ENCODE measurements around the gene C3orf80. TPM values are rescaled to one million over a fixed set of nuclear protein-coding genes. Genes with fewer than 3 reads are reported as not detected.

The C3orf80 gene
- total RNA-seq (2013; cell fraction: nucleolus; rRNA removed): not detected in 2 replicates
- total RNA-seq (2014; rRNA removed) (not detected in 2 replicates), total RNA-seq (2014; rRNA removed; fragmentation: Illumina TruSeq; extraction: Trizol) (not detected in 2 replicates), total RNA-seq (2021) (0.08 TPM in 1 of 2 replicates, not detected in the other), polyA plus RNA-seq (2011; rRNA removed) (not detected in 2 replicates), polyA plus RNA-seq (2014; fragmentation: Illumina TruSeq; extraction: Trizol) (not detected in 2 replicates), polyA plus RNA-seq (2014; fragmentation: Nextera tagmentation; extraction: Ambion mirVana) (under 1 TPM in 1 of 2 experiments, not detected in 1; 0.02 TPM), polyA plus RNA-seq (2014; rRNA removed) (0.04 TPM in 1 of 2 replicates, not detected in the other), polyA plus RNA-seq (2016; fragmentation: Nextera tagmentation; extraction: Ambion mirVana) (not detected), polyA minus RNA-seq (2011; rRNA and poly(A)+ RNA removed) (not detected in 2 replicates), Bru-seq, nascent RNA (not detected), BruChase-seq, experiment 1, labeled RNA remaining after a 6-hour chase (not detected), BruChase-seq, experiment 2, labeled RNA remaining after a 2-hour chase (percentile 17 among the genes with signal in this experiment)
- polyA plus RNA-seq (2011; ENCODE audit: low read depth): not detected
- not detected in 2 replicates for polyA plus RNA-seq (2011; cell fraction: cytosol; rRNA removed)
- not detected in 2 replicates for polyA plus RNA-seq (2011; cell fraction: nucleus; rRNA removed)
- not detected in 2 replicates for polyA plus RNA-seq (2012)
- not detected in 2 replicates for polyA minus RNA-seq (2011; cell fraction: cytosol; rRNA and poly(A)+ RNA removed)
- polyA minus RNA-seq (2011; cell fraction: nucleus; rRNA and poly(A)+ RNA removed): not detected in 2 replicates
- long read RNA-seq, experiment 1: 0 reads
- long read RNA-seq, experiment 2: 0 reads

DNA sequence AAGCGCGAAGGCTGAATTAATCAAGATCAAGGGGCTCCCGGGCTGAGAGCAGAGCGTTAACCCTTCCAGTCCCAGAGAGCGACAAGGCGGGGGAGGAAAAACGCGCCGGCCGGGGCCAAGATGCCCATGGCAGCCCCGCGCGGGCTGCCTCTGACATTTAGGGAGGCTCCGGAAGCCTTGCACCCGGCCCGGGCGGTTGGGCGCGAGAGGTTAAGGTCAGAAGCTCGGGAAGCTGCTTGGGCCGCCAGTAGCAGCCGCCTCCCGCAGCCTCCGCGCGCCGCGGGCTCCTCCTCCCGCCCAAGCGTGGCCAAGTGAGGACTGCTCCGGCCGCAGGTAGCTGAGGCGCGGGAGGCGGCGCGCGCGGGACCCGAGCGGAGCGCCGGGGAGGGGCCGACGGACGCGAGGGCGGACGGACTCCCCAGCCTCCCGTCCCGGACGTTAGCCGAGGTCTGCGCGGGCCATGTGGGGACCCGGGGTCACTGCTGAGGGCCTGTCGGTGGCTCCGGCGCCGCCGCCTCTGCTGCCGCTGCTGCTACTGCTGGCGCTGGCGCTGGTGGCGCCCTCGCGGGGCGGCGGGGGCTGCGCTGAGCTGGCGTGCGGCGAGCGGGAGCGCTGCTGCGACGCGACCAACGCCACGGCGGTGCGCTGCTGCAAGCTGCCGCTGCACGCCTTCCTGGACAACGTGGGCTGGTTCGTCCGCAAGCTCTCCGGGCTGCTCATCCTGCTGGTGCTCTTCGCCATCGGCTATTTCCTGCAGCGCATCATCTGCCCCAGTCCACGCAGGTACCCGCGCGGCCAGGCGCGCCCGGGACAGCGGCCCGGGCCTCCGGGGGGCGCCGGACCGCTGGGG is at the start of gene C3orf80:
TSS of gene C3orf80 (plus strand) at position 247 of the 850 bp plus-strand sequence. CDS start at position 461, 214 bp downstream.
- H2AFZ ChIP-seq (ENCODE audit: control insufficient read depth, low read depth, low read length): peak within 1 kb of the TSS; percentile 79
- no peak for FAIRE-seq
- TF ChIP-seq STAT1 (conservative IDR thresholded peaks at IDR 0.05): no peak
- TF ChIP-seq, protein P1, sequence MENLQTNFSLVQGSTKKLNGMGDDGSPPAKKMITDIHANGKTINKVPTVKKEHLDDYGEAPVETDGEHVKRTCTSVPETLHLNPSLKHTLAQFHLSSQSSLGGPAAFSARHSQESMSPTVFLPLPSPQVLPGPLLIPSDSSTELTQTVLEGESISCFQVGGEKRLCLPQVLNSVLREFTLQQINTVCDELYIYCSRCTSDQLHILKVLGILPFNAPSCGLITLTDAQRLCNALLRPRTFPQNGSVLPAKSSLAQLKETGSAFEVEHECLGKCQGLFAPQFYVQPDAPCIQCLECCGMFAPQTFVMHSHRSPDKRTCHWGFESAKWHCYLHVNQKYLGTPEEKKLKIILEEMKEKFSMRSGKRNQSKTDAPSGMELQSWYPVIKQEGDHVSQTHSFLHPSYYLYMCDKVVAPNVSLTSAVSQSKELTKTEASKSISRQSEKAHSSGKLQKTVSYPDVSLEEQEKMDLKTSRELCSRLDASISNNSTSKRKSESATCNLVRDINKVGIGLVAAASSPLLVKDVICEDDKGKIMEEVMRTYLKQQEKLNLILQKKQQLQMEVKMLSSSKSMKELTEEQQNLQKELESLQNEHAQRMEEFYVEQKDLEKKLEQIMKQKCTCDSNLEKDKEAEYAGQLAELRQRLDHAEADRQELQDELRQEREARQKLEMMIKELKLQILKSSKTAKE (IDR thresholded peaks at IDR 0.05; ENCODE audit: low read depth, poor library complexity, severe bottlenecking): no peak
- no peak for TF ChIP-seq NFYB (IDR thresholded peaks at IDR 0.05; ENCODE audit: insufficient read depth, low read depth, low read length)
- no peak for TF ChIP-seq HDGF (IDR thresholded peaks at IDR 0.05)
- TF ChIP-seq IKZF1 (conservative IDR thresholded peaks at IDR 0.05): peak; percentile 47; the same call in 1 of the 2 replicates
- no peak for TF ChIP-seq FOXM1 (IDR thresholded peaks at IDR 0.05; ENCODE audit: low read depth, low read length)
- peak; percentile 37; the same call in 1 of the 2 replicates for TF ChIP-seq DPF2 (IDR thresholded peaks at IDR 0.05)
- TF ChIP-seq NFIC (IDR thresholded peaks at IDR 0.05; ENCODE audit: low read depth, low read length): no peak
- TF ChIP-seq PAX8 (IDR thresholded peaks at IDR 0.05): no peak
- TF ChIP-seq MYC (IDR thresholded peaks at IDR 0.05; ENCODE audit: insufficient read depth, insufficient read length, insufficient replicate concordance, low read length, severe bottlenecking): no peak
- no peak for TF ChIP-seq NR2C2 (IDR thresholded peaks at IDR 0.05; ENCODE audit: borderline replicate concordance, control insufficient read depth, insufficient read length, low read depth)
- no peak for TF ChIP-seq GATAD2B (conservative IDR thresholded peaks at IDR 0.05; ENCODE audit: low read depth)
- no peak for TF ChIP-seq ZNF24 (IDR thresholded peaks at IDR 0.05)
- TF ChIP-seq WRNIP1 (IDR thresholded peaks at IDR 0.05; ENCODE audit: borderline replicate concordance, low read depth, low read length): no peak
- no peak; the same call in 1 of the 2 replicates for TF ChIP-seq LARP7 (IDR thresholded peaks at IDR 0.05)
- peak; percentile 53 for TF ChIP-seq NR2F1 (conservative IDR thresholded peaks at IDR 0.05)

More for the DNA sequence above, at the start of gene C3orf80:
- H3K9ac ChIP-seq (ENCODE audit: control insufficient read depth, insufficient read depth, low read length): no peak within 1 kb of the TSS
- in situ Hi-C loops (cut with MboI): no loop called here
- peak; percentile 92 for ATAC-seq
- 2% methylated on average over 79 of the region's 104 CpGs for WGBS (ENCODE audit: insufficient coverage, insufficient replicate concordance, low lambda C conversion rate, missing lambda C conversion rate)
- H3K4me2 ChIP-seq (ENCODE audit: control insufficient read depth, insufficient read depth): peak within 1 kb of the TSS; percentile 89
- POLR2A ChIA-PET: no interaction called here
- DNase-seq (ENCODE audit: low read depth, low spot score): no peak
- peaks cover 7% of the 10 kb centered on the region; the same call in 1 of the 2 replicates for H3K4me1 ChIP-seq (ENCODE audit: control insufficient read depth, insufficient read depth, low read length)
- H3K36me3 ChIP-seq (ENCODE audit: control insufficient read depth in 2 of 2, insufficient read depth in 2 of 2, low read length in 1 of 2): no peaks in the 10 kb centered on the region
- H3K9me3 ChIP-seq (replicated peaks; ENCODE audit: control insufficient read depth, insufficient read depth, low read length): no peaks in the 10 kb centered on the region
- no TSS peak for BruUV-seq (replicated peaks)
- peaks cover 7 to 27% of the 10 kb centered on the region in 2 experiments for H3K27me3 ChIP-seq (replicated peaks in 1 of 2; ENCODE audit: control insufficient read depth in 2 of 2, insufficient read depth in 2 of 2, low read length in 1 of 2)
- CTCF ChIA-PET: no interaction called here
- no peak within 1 kb of the TSS for H3K27ac ChIP-seq (ENCODE audit: control insufficient read depth, insufficient read depth)
- SMC1A ChIA-PET (ENCODE audit: uncharacterized antibody, unreplicated experiment): no interaction called here
- no peaks in the 10 kb centered on the region for H4K20me1 ChIP-seq (ENCODE audit: control insufficient read depth, insufficient read depth)
- intact Hi-C loops (cut with micrococcal nuclease; ENCODE audit: unreplicated experiment): loop anchor here (10.0 kb wide), 1 partner anchor 341 kb away; no protein-coding TSS in a partner anchor
- RAD21 ChIA-PET (ENCODE audit: unreplicated experiment): no interaction called here
- H3K79me2 ChIP-seq (ENCODE audit: control insufficient read depth, insufficient read depth, low read length): no peaks in the 10 kb centered on the region
- H3K4me3 ChIP-seq: peak within 1 kb of the TSS; percentile 61

All from GM12878 (cell line).